HCT116 (cell line): ENCODE measurements around the gene LSMEM2.
A peak's percentile ranks its signal among the peaks of the same experiment; 100 is the strongest.

Source experiments
- ATF3 ChIP-seq: IDR thresholded peaks from 2 replicates; pipeline ENCODE4 v1.6.1; 2012
- EZH2 ChIP-seq: fragments of 200-600 bp; sonication (generic); IDR thresholded peaks from 2 replicates; pipeline ENCODE4 v1.6.1; 2017; ENCODE audit warnings: antibody characterized with exemption, mixed run types
- EZH2phosphoT487 ChIP-seq: fragments of 200-600 bp; IDR thresholded peaks from 2 replicates; pipeline ENCODE4 v1.6.1; 2018; ENCODE audit warnings: antibody characterized with exemption, borderline replicate concordance
- POLR2A ChIP-seq: IDR thresholded peaks from 2 replicates; pipeline ENCODE4 v1.7.0; 2011; ENCODE audit warnings: borderline replicate concordance; ENCODE audit not compliant: insufficient read depth, insufficient read length; ENCODE audit errors: extremely low read depth
- POLR2AphosphoS5 ChIP-seq: IDR thresholded peaks from 2 replicates; pipeline ENCODE4 v1.6.1; 2011; ENCODE audit warnings: mild to moderate bottlenecking, low read depth, low read length, moderate library complexity
- SP1 ChIP-seq: IDR thresholded peaks from 2 replicates; pipeline ENCODE4 v1.6.1; 2012; ENCODE audit warnings: low read depth
- YY1 ChIP-seq: IDR thresholded peaks from 2 replicates; pipeline ENCODE4 v1.6.1; 2011; ENCODE audit warnings: low read length, low read depth, moderate library complexity, mild to moderate bottlenecking; ENCODE audit not compliant: insufficient replicate concordance; ENCODE audit errors: extremely low read depth
- ZFX ChIP-seq: fragments of 450-650 bp; IDR thresholded peaks from 2 replicates; pipeline ENCODE4 v1.6.1; 2017
- ZNF274 ChIP-seq: fragments of 200-500 bp; sonication (Bioruptor generic); IDR thresholded peaks from 2 replicates; pipeline ENCODE4 v1.6.1; 2014; ENCODE audit warnings: mild to moderate bottlenecking, low read depth, low read length, inconsistent platforms
- TF ChIP-seq, protein P1 (sequence below): IDR thresholded peaks from 2 replicates; pipeline ENCODE4 v1.6.1; 2012; ENCODE audit warnings: low read depth
- TF ChIP-seq, protein P2 (sequence below), 3 experiments: fragments of 200-600 bp in 1 of 3; sonication (generic) in 1 of 3; IDR thresholded peaks in 2 of 3; conservative IDR thresholded peaks in 1 of 3; 2 replicates each; pipeline ENCODE4 v1.5.1; 2012 to 2017; ENCODE audit warnings: low read depth in 2 of 3, low read length in 2 of 3, antibody characterized with exemption in 1 of 3, borderline replicate concordance in 1 of 3, control low read depth in 1 of 3, mild to moderate bottlenecking in 1 of 3, mixed read lengths in 1 of 3, mixed run types in 1 of 3, moderate library complexity in 1 of 3; ENCODE audit not compliant: insufficient read depth in 1 of 3
- TF ChIP-seq, protein P3 (sequence below): IDR thresholded peaks from 2 replicates; pipeline ENCODE4 v1.6.1; 2012

- TF ChIP-seq, protein P1, sequence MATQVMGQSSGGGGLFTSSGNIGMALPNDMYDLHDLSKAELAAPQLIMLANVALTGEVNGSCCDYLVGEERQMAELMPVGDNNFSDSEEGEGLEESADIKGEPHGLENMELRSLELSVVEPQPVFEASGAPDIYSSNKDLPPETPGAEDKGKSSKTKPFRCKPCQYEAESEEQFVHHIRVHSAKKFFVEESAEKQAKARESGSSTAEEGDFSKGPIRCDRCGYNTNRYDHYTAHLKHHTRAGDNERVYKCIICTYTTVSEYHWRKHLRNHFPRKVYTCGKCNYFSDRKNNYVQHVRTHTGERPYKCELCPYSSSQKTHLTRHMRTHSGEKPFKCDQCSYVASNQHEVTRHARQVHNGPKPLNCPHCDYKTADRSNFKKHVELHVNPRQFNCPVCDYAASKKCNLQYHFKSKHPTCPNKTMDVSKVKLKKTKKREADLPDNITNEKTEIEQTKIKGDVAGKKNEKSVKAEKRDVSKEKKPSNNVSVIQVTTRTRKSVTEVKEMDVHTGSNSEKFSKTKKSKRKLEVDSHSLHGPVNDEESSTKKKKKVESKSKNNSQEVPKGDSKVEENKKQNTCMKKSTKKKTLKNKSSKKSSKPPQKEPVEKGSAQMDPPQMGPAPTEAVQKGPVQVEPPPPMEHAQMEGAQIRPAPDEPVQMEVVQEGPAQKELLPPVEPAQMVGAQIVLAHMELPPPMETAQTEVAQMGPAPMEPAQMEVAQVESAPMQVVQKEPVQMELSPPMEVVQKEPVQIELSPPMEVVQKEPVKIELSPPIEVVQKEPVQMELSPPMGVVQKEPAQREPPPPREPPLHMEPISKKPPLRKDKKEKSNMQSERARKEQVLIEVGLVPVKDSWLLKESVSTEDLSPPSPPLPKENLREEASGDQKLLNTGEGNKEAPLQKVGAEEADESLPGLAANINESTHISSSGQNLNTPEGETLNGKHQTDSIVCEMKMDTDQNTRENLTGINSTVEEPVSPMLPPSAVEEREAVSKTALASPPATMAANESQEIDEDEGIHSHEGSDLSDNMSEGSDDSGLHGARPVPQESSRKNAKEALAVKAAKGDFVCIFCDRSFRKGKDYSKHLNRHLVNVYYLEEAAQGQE: no peak
- TF ChIP-seq POLR2AphosphoS5 (peak; percentile 92), ZNF274 (no peak), EZH2phosphoT487 (no peak), YY1 (no peak), EZH2 (no peak), ATF3 (no peak), POLR2A (no peak), ZFX (no peak), SP1 (no peak)
- TF ChIP-seq, protein P2, sequence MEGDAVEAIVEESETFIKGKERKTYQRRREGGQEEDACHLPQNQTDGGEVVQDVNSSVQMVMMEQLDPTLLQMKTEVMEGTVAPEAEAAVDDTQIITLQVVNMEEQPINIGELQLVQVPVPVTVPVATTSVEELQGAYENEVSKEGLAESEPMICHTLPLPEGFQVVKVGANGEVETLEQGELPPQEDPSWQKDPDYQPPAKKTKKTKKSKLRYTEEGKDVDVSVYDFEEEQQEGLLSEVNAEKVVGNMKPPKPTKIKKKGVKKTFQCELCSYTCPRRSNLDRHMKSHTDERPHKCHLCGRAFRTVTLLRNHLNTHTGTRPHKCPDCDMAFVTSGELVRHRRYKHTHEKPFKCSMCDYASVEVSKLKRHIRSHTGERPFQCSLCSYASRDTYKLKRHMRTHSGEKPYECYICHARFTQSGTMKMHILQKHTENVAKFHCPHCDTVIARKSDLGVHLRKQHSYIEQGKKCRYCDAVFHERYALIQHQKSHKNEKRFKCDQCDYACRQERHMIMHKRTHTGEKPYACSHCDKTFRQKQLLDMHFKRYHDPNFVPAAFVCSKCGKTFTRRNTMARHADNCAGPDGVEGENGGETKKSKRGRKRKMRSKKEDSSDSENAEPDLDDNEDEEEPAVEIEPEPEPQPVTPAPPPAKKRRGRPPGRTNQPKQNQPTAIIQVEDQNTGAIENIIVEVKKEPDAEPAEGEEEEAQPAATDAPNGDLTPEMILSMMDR (IDR thresholded peaks at IDR 0.05 in 2 of 3, conservative IDR thresholded peaks at IDR 0.05 in 1 of 3; ENCODE audit: borderline replicate concordance in 1 of 3, insufficient read depth in 1 of 3, low read depth in 2 of 3, low read length in 2 of 3): no peak
- TF ChIP-seq, protein P3, sequence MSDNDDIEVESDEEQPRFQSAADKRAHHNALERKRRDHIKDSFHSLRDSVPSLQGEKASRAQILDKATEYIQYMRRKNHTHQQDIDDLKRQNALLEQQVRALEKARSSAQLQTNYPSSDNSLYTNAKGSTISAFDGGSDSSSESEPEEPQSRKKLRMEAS: no peak
Observed at GRCh38 chr3:50337175-50337861, 58.4 kb downstream of the LSMEM2 start.
